ENCODE data around the gene TRIM24. TPM values are rescaled to one million over a fixed set of nuclear protein-coding genes. Genes with fewer than 3 reads are reported as not detected.

TRIM24 gene
- total and polyA plus RNA-seq, 2 of the 13 experiments (the other 11 are each of a cell fraction or from before 2014, with no cell fraction given), result 100 to 106 TPM

DNA sequence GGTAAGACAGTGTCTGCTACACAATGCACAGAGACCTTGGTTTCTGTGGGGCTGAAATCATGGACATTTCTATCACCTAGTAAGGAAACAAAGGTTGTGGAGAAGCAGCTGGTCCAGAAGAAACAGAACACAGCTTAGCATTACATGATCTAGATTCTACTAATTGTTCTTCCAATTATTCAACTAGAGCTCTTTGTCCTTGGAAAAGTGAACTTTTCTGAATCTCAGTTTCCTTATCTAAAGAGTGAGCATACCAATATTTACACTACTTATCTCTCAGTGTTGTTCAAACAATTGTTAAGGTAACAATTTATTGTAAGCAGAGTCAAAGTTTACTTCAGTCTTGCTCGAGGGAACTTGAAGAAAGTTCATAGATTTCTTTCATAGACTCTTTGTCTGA lies 42.3 kb upstream of the TRIM24 start (continued):
- no peak for TF ChIP-seq ZNF143 (CRISPR knock-in tag; IDR thresholded peaks at IDR 0.05)
- peak; percentile 51; the same call in 1 of the 2 replicates for TF ChIP-seq TBX3 (IDR thresholded peaks at IDR 0.05; ENCODE audit: borderline replicate concordance)
- TF ChIP-seq, protein P1, sequence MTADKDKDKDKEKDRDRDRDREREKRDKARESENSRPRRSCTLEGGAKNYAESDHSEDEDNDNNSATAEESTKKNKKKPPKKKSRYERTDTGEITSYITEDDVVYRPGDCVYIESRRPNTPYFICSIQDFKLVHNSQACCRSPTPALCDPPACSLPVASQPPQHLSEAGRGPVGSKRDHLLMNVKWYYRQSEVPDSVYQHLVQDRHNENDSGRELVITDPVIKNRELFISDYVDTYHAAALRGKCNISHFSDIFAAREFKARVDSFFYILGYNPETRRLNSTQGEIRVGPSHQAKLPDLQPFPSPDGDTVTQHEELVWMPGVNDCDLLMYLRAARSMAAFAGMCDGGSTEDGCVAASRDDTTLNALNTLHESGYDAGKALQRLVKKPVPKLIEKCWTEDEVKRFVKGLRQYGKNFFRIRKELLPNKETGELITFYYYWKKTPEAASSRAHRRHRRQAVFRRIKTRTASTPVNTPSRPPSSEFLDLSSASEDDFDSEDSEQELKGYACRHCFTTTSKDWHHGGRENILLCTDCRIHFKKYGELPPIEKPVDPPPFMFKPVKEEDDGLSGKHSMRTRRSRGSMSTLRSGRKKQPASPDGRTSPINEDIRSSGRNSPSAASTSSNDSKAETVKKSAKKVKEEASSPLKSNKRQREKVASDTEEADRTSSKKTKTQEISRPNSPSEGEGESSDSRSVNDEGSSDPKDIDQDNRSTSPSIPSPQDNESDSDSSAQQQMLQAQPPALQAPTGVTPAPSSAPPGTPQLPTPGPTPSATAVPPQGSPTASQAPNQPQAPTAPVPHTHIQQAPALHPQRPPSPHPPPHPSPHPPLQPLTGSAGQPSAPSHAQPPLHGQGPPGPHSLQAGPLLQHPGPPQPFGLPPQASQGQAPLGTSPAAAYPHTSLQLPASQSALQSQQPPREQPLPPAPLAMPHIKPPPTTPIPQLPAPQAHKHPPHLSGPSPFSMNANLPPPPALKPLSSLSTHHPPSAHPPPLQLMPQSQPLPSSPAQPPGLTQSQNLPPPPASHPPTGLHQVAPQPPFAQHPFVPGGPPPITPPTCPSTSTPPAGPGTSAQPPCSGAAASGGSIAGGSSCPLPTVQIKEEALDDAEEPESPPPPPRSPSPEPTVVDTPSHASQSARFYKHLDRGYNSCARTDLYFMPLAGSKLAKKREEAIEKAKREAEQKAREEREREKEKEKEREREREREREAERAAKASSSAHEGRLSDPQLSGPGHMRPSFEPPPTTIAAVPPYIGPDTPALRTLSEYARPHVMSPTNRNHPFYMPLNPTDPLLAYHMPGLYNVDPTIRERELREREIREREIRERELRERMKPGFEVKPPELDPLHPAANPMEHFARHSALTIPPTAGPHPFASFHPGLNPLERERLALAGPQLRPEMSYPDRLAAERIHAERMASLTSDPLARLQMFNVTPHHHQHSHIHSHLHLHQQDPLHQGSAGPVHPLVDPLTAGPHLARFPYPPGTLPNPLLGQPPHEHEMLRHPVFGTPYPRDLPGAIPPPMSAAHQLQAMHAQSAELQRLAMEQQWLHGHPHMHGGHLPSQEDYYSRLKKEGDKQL (CRISPR knock-in tag; IDR thresholded peaks at IDR 0.05; ENCODE audit: low read depth), result peak; percentile 75; the same call in 1 of the 2 replicates
- peak; percentile 32; the same call in 1 of the 2 replicates for TF ChIP-seq SOX13 (IDR thresholded peaks at IDR 0.05)
- TF ChIP-seq SOX13 (CRISPR knock-in tag; conservative IDR thresholded peaks at IDR 0.05 in 1 of 2, IDR thresholded peaks at IDR 0.05 in 1 of 2), result peak in 1 of 2 experiments; percentile 96; a peak in 2 of 4 replicates
- peak; percentile 71; the same call in 1 of the 2 replicates for TF ChIP-seq HMG20B (CRISPR knock-in tag; conservative IDR thresholded peaks at IDR 0.05)
- no peak for TF ChIP-seq FOXP1 (IDR thresholded peaks at IDR 0.05)
- TF ChIP-seq FOXP1 (CRISPR knock-in tag; IDR thresholded peaks at IDR 0.05), result peak; percentile 87
- no peak for TF ChIP-seq ZNF24 (IDR thresholded peaks at IDR 0.05)
- TF ChIP-seq ZNF609 (CRISPR knock-in tag; IDR thresholded peaks at IDR 0.05; ENCODE audit: borderline replicate concordance), result peak; percentile 68; the same call in 1 of the 2 replicates
- no peak for TF ChIP-seq RBFOX2 (IDR thresholded peaks at IDR 0.05; ENCODE audit: low read depth, low read length)
- no peak for TF ChIP-seq ZNF687 (CRISPR knock-in tag; IDR thresholded peaks at IDR 0.05)
- TF ChIP-seq, protein P2, sequence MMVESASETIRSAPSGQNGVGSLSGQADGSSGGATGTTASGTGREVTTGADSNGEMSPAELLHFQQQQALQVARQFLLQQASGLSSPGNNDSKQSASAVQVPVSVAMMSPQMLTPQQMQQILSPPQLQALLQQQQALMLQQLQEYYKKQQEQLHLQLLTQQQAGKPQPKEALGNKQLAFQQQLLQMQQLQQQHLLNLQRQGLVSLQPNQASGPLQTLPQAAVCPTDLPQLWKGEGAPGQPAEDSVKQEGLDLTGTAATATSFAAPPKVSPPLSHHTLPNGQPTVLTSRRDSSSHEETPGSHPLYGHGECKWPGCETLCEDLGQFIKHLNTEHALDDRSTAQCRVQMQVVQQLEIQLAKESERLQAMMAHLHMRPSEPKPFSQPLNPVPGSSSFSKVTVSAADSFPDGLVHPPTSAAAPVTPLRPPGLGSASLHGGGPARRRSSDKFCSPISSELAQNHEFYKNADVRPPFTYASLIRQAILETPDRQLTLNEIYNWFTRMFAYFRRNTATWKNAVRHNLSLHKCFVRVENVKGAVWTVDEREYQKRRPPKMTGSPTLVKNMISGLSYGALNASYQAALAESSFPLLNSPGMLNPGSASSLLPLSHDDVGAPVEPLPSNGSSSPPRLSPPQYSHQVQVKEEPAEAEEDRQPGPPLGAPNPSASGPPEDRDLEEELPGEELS (CRISPR knock-in tag; IDR thresholded peaks at IDR 0.05), result peak; percentile 69
- peak; percentile 84 for TF ChIP-seq NFIC (IDR thresholded peaks at IDR 0.05; ENCODE audit: low read length)
